Gastroesophageal sphincter (tissue), 4 donors: ENCODE results near the gene CACNA1A. TPM values are rescaled to one million over a fixed set of nuclear protein-coding genes. Genes with fewer than 3 reads are reported as not detected.

ENCODE experiments used
- ATAC-seq: fragments of 150-250 bp; one replicate; pipeline ENCODE4 v1.9.1; 2016; ENCODE audit warnings: mild to moderate bottlenecking, moderate library complexity
- H3K27ac ChIP-seq, 4 donors: fragments of 200-600 bp; sonication (generic) in 3 of 4; 1 replicate in 3 of 4; 2 replicates in 1 of 4; pipeline ENCODE4 v1.5.1; 2016 to 2019
- H3K27me3 ChIP-seq: fragments of 200-600 bp; sonication (generic); one replicate; pipeline ENCODE4 v1.5.1; 2019
- H3K36me3 ChIP-seq, 2 donors: fragments of 200-600 bp; sonication (generic); one replicate each; pipeline ENCODE4 v1.5.1; 2019; ENCODE audit warnings: control low read depth in 1 of 2
- H3K4me1 ChIP-seq, 3 donors: fragments of 200-600 bp; sonication (generic); 1 replicate in 2 of 3; 2 replicates in 1 of 3; pipeline ENCODE4 v1.5.1; 2016 to 2019; ENCODE audit warnings: control low read depth in 2 of 3
- H3K4me3 ChIP-seq, 2 donors: fragments of 200-600 bp; sonication (generic); one replicate each; pipeline ENCODE4 v1.5.1; 2019; ENCODE audit warnings: mild to moderate bottlenecking in 1 of 2, moderate library complexity in 1 of 2
- H3K9me3 ChIP-seq, 3 donors: fragments of 200-600 bp; sonication (generic); one replicate each; pipeline ENCODE4 v1.5.1; 2017 to 2019; ENCODE audit warnings: control low read depth in 2 of 3
- EP300 ChIP-seq: sonication (generic); formaldehyde crosslinking; IDR thresholded peaks from one replicate; pipeline ENCODE4 v1.6.1; 2017; ENCODE audit warnings: antibody characterized with exemption, mild to moderate bottlenecking
- POLR2A ChIP-seq, 2 donors: fragments of 450-650 bp; IDR thresholded peaks; one replicate each; pipeline ENCODE4 v1.6.1; 2017; ENCODE audit warnings: antibody characterized with exemption in 2 of 2, mild to moderate bottlenecking in 2 of 2, moderate library complexity in 1 of 2
- POLR2AphosphoS5 ChIP-seq: sonication (generic); formaldehyde crosslinking; IDR thresholded peaks from one replicate; pipeline ENCODE4 v1.6.1; 2017; ENCODE audit warnings: antibody characterized with exemption
- WGBS, 2 donors: methylation state at CpG; one replicate each; pipeline ENCODE4 v1.1.5; 2018; ENCODE audit warnings: low coverage in 1 of 2; 5-methylcytosine and 5-hydroxymethylcytosine counted together
- total RNA-seq, 4 donors: library from RNA; depleted of rRNA; stranded (reverse); fragments of >200 nt; gene quantifications; one replicate each; pipeline ENCODE4 v1.1.0, GENCODE V29; 2016
- TF ChIP-seq, protein P1 (sequence below), 4 experiments: fragments of 200-600 bp in 2 of 4; fragments of 450-650 bp in 2 of 4; sonication (generic) in 1 of 4; IDR thresholded peaks; one replicate each; pipeline ENCODE4 v1.5.1; 2017 to 2019; ENCODE audit warnings: antibody characterized with exemption in 4 of 4, mild to moderate bottlenecking in 2 of 4, moderate library complexity in 2 of 4

The CACNA1A gene
- total RNA-seq, 4 donors from 2014 or later = 0.54 to 1.3 (median 0.93) TPM; not detected in 1

DNA sequence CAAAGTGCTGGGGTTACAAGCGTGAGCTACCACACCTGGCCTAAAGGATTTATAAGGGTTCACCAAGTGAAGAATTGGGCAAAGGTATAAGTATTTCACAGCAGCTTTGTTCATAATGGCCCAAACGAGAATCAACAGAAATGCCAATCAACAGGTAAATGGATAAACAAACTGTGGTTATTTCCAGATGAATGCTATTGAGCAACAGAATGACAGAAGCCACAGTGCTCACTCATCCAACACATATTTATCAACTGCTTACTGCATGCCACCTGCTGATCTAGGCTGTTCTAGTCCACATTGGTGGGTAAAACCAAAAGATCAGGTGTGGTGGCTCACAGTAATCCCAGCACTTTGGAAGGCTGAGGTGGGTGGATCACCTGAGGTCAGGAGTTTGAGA, 27.7 kb downstream of the CACNA1A start:
- peaks cover 40% of the 10 kb centered on the region for H3K27me3 ChIP-seq
- no peak overlapping the region for H3K4me3 ChIP-seq
- H3K9me3 ChIP-seq = peaks cover 0 to 46% (median 0%) of the 10 kb centered on the region in 3 donors
- WGBS, 2 donors = 57% methylated on average over 1 of the region's 2 CpGs; no CpG with 5 or more reads in 1 of the 2 donors
- TF ChIP-seq, protein P1, sequence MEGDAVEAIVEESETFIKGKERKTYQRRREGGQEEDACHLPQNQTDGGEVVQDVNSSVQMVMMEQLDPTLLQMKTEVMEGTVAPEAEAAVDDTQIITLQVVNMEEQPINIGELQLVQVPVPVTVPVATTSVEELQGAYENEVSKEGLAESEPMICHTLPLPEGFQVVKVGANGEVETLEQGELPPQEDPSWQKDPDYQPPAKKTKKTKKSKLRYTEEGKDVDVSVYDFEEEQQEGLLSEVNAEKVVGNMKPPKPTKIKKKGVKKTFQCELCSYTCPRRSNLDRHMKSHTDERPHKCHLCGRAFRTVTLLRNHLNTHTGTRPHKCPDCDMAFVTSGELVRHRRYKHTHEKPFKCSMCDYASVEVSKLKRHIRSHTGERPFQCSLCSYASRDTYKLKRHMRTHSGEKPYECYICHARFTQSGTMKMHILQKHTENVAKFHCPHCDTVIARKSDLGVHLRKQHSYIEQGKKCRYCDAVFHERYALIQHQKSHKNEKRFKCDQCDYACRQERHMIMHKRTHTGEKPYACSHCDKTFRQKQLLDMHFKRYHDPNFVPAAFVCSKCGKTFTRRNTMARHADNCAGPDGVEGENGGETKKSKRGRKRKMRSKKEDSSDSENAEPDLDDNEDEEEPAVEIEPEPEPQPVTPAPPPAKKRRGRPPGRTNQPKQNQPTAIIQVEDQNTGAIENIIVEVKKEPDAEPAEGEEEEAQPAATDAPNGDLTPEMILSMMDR (IDR thresholded peaks at IDR 0.05) = no peak
- TF ChIP-seq POLR2A (IDR thresholded peaks at IDR 0.05) (no peak), EP300 (no peak), POLR2AphosphoS5 (no peak)
- H3K4me1 ChIP-seq = no peaks in the 10 kb centered on the region
- no peak for ATAC-seq
- H3K36me3 ChIP-seq = no peaks in the 10 kb centered on the region
- H3K27ac ChIP-seq = no peak overlapping the region

DNA sequence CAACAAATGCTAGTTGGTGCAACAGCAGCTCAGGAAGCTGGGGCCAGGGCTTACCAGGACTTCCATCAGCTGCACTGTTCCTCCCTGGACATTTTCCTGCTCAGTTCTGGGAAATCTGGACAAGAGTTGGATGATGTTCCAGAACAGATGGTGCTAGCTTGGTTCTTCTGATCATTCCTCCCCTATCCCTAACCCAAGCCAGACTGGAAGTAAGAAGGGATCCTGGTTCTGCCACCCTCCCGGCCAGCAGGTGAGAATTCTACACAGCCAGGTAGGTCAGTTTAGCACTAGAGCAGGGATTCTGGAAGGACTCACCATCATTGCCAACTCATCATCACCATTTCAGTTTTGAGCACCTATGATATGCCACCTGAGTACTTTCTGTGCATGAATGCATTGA, 30.2 kb downstream of the CACNA1A start:
- 75% methylated on average over 1 of the region's 1 CpG; no CpG with 5 or more reads in 1 of the 2 donors for WGBS, 2 donors
- H3K27me3 ChIP-seq = peaks cover 45% of the 10 kb centered on the region
- H3K9me3 ChIP-seq = peaks cover 0 to 47% (median 0%) of the 10 kb centered on the region in 3 donors
- ATAC-seq = no peak
- H3K27ac ChIP-seq = no peak overlapping the region
- no peaks in the 10 kb centered on the region for H3K4me1 ChIP-seq
- H3K4me3 ChIP-seq = no peak overlapping the region
- TF ChIP-seq EP300 (no peak), POLR2A (IDR thresholded peaks at IDR 0.05) (no peak), POLR2AphosphoS5 (no peak)
- TF ChIP-seq, protein P1 (IDR thresholded peaks at IDR 0.05) = no peak
- H3K36me3 ChIP-seq = no peaks in the 10 kb centered on the region

DNA sequence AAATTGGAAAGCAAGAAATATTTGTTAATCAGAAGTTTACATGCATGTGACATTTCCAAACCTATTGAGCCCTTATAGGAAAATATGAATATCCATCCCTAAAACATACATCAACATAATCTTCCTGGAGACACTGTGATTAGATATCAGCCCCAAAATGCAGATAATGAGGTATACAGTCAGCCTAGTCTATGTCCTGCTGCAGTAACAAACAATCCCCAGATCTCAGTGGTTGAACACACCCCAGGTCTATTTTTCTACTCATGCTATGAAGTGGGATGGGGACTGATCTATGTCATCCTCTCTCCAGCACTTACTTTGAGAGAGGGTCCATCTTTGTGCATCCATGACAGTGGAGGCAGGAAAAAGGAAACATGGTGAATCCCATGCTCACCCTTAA, 31.2 kb downstream of the CACNA1A start:
- no peaks in the 10 kb centered on the region for H3K36me3 ChIP-seq
- H3K4me3 ChIP-seq = no peak overlapping the region
- H3K4me1 ChIP-seq = no peaks in the 10 kb centered on the region
- no peak for ATAC-seq
- H3K27me3 ChIP-seq = peaks cover 53% of the 10 kb centered on the region
- peaks cover 0 to 47% (median 0%) of the 10 kb centered on the region in 3 donors for H3K9me3 ChIP-seq
- H3K27ac ChIP-seq = no peak overlapping the region
- no peak for TF ChIP-seq EP300
- no peak for TF ChIP-seq POLR2AphosphoS5
- TF ChIP-seq, protein P1 (IDR thresholded peaks at IDR 0.05) = no peak
- TF ChIP-seq POLR2A (IDR thresholded peaks at IDR 0.05) = no peak

DNA sequence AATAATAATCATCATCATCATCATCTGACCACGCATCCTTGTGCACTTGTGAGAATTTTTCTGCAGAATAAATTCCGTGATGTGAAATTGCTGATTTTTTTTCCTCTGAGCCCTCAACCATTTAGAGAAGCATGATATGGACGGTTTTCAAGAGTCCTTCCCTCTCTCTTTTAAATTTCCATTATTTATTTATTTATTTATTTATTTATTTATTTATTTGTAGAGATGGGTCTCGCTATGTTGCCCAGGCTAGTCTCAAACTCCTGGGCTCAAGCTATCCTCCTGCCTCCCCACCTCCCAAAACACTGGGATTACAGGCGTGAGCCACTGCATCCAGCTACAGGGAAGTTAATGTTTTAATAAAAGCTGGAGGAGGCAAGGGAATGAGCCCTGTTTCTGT, 39.6 kb downstream of the CACNA1A start:
- H3K27ac ChIP-seq = no peak overlapping the region
- no peaks in the 10 kb centered on the region for H3K9me3 ChIP-seq
- no peaks in the 10 kb centered on the region for H3K36me3 ChIP-seq
- no peak for ATAC-seq
- peaks cover 62% of the 10 kb centered on the region for H3K27me3 ChIP-seq
- H3K4me3 ChIP-seq = no peak overlapping the region
- H3K4me1 ChIP-seq = no peaks in the 10 kb centered on the region
- WGBS, 2 donors = 66 to 85% methylated on average over 3 to 4 of the region's 5 CpGs
- TF ChIP-seq POLR2A (IDR thresholded peaks at IDR 0.05) = no peak

DNA sequence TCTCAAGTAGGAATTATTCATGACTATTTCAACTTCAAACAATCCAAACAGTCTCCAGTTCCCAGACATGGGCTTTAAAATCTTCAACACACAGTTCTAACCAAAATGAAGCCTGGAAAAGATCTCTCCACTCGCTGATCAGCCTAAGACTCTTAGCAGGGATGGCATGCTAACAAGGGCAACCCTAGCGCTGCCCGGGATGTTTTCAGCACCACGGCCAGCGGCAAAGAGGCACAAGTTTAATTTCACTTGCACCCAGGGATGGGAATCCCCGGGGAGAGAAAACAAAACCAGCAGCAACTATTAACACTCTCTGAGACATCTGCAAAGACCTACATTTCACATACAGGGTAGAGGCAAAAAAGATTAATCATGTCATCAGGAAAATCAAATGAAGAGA, 43.0 kb downstream of the CACNA1A start:
- no peak for TF ChIP-seq EP300
- TF ChIP-seq POLR2AphosphoS5 = no peak
- no peak for TF ChIP-seq POLR2A (IDR thresholded peaks at IDR 0.05)
- H3K27ac ChIP-seq = no peak overlapping the region
- WGBS, 2 donors = 0 to 8% methylated on average over 3 to 6 of the region's 6 CpGs

DNA sequence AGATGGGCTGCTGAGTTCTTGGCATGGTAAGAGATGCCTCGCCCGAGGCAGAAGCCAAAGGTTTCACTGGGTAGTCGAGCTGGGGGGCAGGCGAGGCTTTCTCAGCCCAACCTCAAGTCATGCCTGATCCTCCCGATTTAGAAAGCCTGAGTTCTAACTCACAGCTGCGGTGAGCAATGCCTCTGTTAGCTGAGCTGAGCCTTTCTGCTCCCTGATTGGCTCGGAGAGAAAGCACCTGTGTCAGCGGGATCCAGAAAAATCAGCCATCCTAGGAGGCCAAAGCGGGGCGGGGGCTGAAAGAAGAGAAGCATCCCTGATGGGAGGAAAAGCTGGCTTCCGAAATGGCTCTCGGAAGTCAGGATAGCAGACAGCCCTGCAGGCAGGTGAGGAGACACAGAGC, 44.7 kb downstream of the CACNA1A start:
- ATAC-seq = no peak
- TF ChIP-seq EP300 (no peak), POLR2AphosphoS5 (no peak), POLR2A (IDR thresholded peaks at IDR 0.05) (no peak)
- TF ChIP-seq, protein P1 (IDR thresholded peaks at IDR 0.05) = no peak
- no peaks in the 10 kb centered on the region for H3K36me3 ChIP-seq
- 30% methylated on average over 4 of the region's 12 CpGs; no CpG with 5 or more reads in 1 of the 2 donors for WGBS, 2 donors
- H3K9me3 ChIP-seq = peaks cover 0 to 7% (median 0%) of the 10 kb centered on the region in 3 donors
- no peaks in the 10 kb centered on the region for H3K4me1 ChIP-seq
- no peak overlapping the region for H3K4me3 ChIP-seq
- H3K27me3 ChIP-seq = peaks cover 56% of the 10 kb centered on the region
- no peak overlapping the region for H3K27ac ChIP-seq

More for the DNA sequence above, 43.0 kb downstream of the CACNA1A start:
- peaks cover 55% of the 10 kb centered on the region for H3K27me3 ChIP-seq
- no peaks in the 10 kb centered on the region for H3K9me3 ChIP-seq
- ATAC-seq = no peak
- H3K36me3 ChIP-seq = no peaks in the 10 kb centered on the region
- no peaks in the 10 kb centered on the region for H3K4me1 ChIP-seq
- H3K4me3 ChIP-seq = no peak overlapping the region
